ENCODE measurements around the gene SMAGP.

SMAGP gene

GRCh38 chr12:51245476-51246253, 24.6 kb downstream of the SMAGP start:
- no peak for ATAC-seq (ENCODE audit: low read depth)
- DNase-seq (ENCODE audit: low spot score), result no peak
- H3K9me3 ChIP-seq (ENCODE audit: severe bottlenecking), result no peaks in the 10 kb centered on the region
- H3K27me3 ChIP-seq (ENCODE audit: insufficient read depth, poor library complexity, severe bottlenecking), result no peaks in the 10 kb centered on the region
- no peak overlapping the region for H3K4me3 ChIP-seq (ENCODE audit: severe bottlenecking)
- H3K36me3 ChIP-seq (ENCODE audit: low read depth), result peaks cover 50% of the 10 kb centered on the region
- H3K4me1 ChIP-seq (ENCODE audit: insufficient read depth, poor library complexity, severe bottlenecking), result peaks cover 6% of the 10 kb centered on the region
- peak overlapping the region; percentile 12 for H3K27ac ChIP-seq (ENCODE audit: poor library complexity, severe bottlenecking)
- TF ChIP-seq, protein P1, sequence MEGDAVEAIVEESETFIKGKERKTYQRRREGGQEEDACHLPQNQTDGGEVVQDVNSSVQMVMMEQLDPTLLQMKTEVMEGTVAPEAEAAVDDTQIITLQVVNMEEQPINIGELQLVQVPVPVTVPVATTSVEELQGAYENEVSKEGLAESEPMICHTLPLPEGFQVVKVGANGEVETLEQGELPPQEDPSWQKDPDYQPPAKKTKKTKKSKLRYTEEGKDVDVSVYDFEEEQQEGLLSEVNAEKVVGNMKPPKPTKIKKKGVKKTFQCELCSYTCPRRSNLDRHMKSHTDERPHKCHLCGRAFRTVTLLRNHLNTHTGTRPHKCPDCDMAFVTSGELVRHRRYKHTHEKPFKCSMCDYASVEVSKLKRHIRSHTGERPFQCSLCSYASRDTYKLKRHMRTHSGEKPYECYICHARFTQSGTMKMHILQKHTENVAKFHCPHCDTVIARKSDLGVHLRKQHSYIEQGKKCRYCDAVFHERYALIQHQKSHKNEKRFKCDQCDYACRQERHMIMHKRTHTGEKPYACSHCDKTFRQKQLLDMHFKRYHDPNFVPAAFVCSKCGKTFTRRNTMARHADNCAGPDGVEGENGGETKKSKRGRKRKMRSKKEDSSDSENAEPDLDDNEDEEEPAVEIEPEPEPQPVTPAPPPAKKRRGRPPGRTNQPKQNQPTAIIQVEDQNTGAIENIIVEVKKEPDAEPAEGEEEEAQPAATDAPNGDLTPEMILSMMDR (IDR thresholded peaks at IDR 0.05; ENCODE audit: poor library complexity, severe bottlenecking), result no peak

DNA sequence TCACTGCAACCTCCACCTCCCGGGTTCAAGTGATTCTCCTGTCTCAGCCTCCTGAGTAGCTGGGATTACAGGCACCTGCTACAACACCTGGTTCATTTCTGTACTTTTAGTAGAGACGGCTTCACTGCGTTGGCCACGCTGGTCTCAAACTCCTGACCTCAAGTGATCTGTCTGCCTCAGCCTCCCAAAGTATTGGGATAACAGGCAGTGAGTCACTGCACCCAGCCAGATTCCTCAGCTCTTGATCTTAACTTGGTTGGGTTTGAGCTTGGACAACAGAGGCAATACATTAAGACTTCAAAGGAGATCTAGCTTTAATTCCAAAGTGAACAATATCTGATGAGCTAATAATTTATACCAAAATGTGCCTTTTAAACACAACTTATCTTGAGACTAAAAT, 25.9 kb downstream of the SMAGP start:
- no peaks in the 10 kb centered on the region for H3K9me3 ChIP-seq (ENCODE audit: severe bottlenecking)
- TF ChIP-seq, protein P1 (IDR thresholded peaks at IDR 0.05; ENCODE audit: poor library complexity, severe bottlenecking), result no peak
- H3K27ac ChIP-seq (ENCODE audit: poor library complexity, severe bottlenecking), result no peak overlapping the region
- H3K4me3 ChIP-seq (ENCODE audit: severe bottlenecking), result no peak overlapping the region
- peaks cover 6% of the 10 kb centered on the region for H3K4me1 ChIP-seq (ENCODE audit: insufficient read depth, poor library complexity, severe bottlenecking)
- H3K27me3 ChIP-seq (ENCODE audit: insufficient read depth, poor library complexity, severe bottlenecking), result no peaks in the 10 kb centered on the region
- ATAC-seq (ENCODE audit: low read depth), result no peak
- peaks cover 57% of the 10 kb centered on the region for H3K36me3 ChIP-seq (ENCODE audit: low read depth)
- no peak for DNase-seq (ENCODE audit: low spot score)

- TF ChIP-seq, protein P1 (IDR thresholded peaks at IDR 0.05; ENCODE audit: poor library complexity, severe bottlenecking), result no peak
- Histone ChIP-seq H3K9me3 (ENCODE audit: severe bottlenecking) (no peaks in the 10 kb centered on the region), H3K4me3 (ENCODE audit: severe bottlenecking) (no peak overlapping the region), H3K27ac (ENCODE audit: poor library complexity, severe bottlenecking) (no peak overlapping the region), H3K27me3 (ENCODE audit: insufficient read depth, poor library complexity, severe bottlenecking) (no peaks in the 10 kb centered on the region), H3K36me3 (ENCODE audit: low read depth) (peaks cover 57% of the 10 kb centered on the region), H3K4me1 (ENCODE audit: insufficient read depth, poor library complexity, severe bottlenecking) (peaks cover 6% of the 10 kb centered on the region)
- no peak for ATAC-seq (ENCODE audit: low read depth)
- DNase-seq (ENCODE audit: low spot score), result no peak
Measured at GRCh38 chr12:51242876-51243275, 27.3 kb downstream of the SMAGP start.

GRCh38 chr12:51242120-51242519, 28.1 kb downstream of the SMAGP start:
- no peak for ATAC-seq (ENCODE audit: low read depth)
- Histone ChIP-seq H3K27ac (ENCODE audit: poor library complexity, severe bottlenecking) (no peak overlapping the region), H3K4me1 (ENCODE audit: insufficient read depth, poor library complexity, severe bottlenecking) (peaks cover 6% of the 10 kb centered on the region), H3K27me3 (ENCODE audit: insufficient read depth, poor library complexity, severe bottlenecking) (no peaks in the 10 kb centered on the region), H3K4me3 (ENCODE audit: severe bottlenecking) (no peak overlapping the region), H3K36me3 (ENCODE audit: low read depth) (peaks cover 57% of the 10 kb centered on the region), H3K9me3 (ENCODE audit: severe bottlenecking) (no peaks in the 10 kb centered on the region)
- TF ChIP-seq, protein P1 (IDR thresholded peaks at IDR 0.05; ENCODE audit: poor library complexity, severe bottlenecking), result no peak
- no peak for DNase-seq (ENCODE audit: low spot score)

DNA sequence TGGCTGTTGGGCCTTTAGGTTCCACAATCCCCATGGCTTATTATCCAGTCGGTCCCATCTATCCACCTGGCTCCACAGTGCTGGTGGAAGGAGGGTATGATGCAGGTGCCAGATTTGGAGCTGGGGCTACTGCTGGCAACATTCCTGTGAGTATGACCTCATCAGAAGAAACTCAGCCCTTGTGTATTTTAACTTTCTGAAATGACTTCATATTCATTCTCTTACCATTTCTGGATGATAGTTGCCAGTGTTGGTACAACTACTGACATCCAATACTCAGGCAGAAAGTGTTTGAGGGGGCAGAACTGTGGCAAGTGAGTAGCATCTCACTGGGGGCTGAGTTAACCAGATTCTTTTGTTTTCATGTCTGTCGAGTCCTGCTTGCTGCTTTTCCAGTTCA, 29.2 kb downstream of the SMAGP start:
- DNase-seq (ENCODE audit: low spot score), result no peak
- peaks cover under 1% of the 10 kb centered on the region for H3K4me1 ChIP-seq (ENCODE audit: insufficient read depth, poor library complexity, severe bottlenecking)
- no peaks in the 10 kb centered on the region for H3K9me3 ChIP-seq (ENCODE audit: severe bottlenecking)
- H3K4me3 ChIP-seq (ENCODE audit: severe bottlenecking), result no peak overlapping the region
- no peaks in the 10 kb centered on the region for H3K27me3 ChIP-seq (ENCODE audit: insufficient read depth, poor library complexity, severe bottlenecking)
- H3K27ac ChIP-seq (ENCODE audit: poor library complexity, severe bottlenecking), result no peak overlapping the region
- TF ChIP-seq, protein P1 (IDR thresholded peaks at IDR 0.05; ENCODE audit: poor library complexity, severe bottlenecking), result no peak
- ATAC-seq (ENCODE audit: low read depth), result no peak
- H3K36me3 ChIP-seq (ENCODE audit: low read depth), result peaks cover 50% of the 10 kb centered on the region
